ENCODE measurements around the gene IPO9. TPM values are rescaled to one million over a fixed set of nuclear protein-coding genes. Genes with fewer than 3 reads are reported as not detected.

IPO9 gene
- total and polyA plus RNA-seq, 2 of the 4 experiments (the other 2 are of a cell fraction): 14.0 to 23.4 TPM

- TF ChIP-seq USF2 (IDR thresholded peaks at IDR 0.05; ENCODE audit: low read depth, low read length): no peak
- no peak for TF ChIP-seq POLR2A (IDR thresholded peaks at IDR 0.05; ENCODE audit: low read depth, low read length)
These were observed 57.3 kb downstream of the IPO9 start (continued) for GRCh38 chr1:201886103-201886885.

- H2BK5ac ChIP-seq (ENCODE audit: low read depth, low read length, poor library complexity, severe bottlenecking): no peak overlapping the region
- ChIA-PET POLR2A (ENCODE audit: unreplicated experiment) (no interaction called here), CTCF (interaction anchor here (0.6 kb wide), 1 partner anchor 51 kb away, joined by 3 read pairs; no protein-coding TSS in a partner anchor)
- H3K27me3 ChIP-seq (ENCODE audit: control insufficient read depth, insufficient read depth, low read length): no peaks in the 10 kb centered on the region
- H4K5ac ChIP-seq (ENCODE audit: low read depth, low read length): no peak overlapping the region
- in situ Hi-C loops (cut with MboI; ENCODE audit: low sequenced_read_pairs) (no loop called here), dilution Hi-C loops (cut with HindIII; ENCODE audit: low sequenced_read_pairs, unreplicated experiment) (no loop called here), intact Hi-C loops (cut with micrococcal nuclease) (loop anchor here (10.0 kb wide), 1 partner anchor 228 kb away; no protein-coding TSS in a partner anchor)
- WGBS, 2 experiments (ENCODE audit: extremely low coverage in 2 of 2, insufficient read length in 1 of 2): 82% methylated on average over 3 of the region's 5 CpGs; no CpG with 5 or more reads in 1 of the 2 experiments
- H2AK9ac ChIP-seq (replicated peaks; ENCODE audit: low read depth, low read length, poor library complexity): no peak overlapping the region
- no peak overlapping the region for H3K4ac ChIP-seq (ENCODE audit: low read depth, low read length)
- H2AFZ ChIP-seq (replicated peaks; ENCODE audit: low read length, poor library complexity): peak overlapping the region; percentile 40
- peaks cover 37% of the 10 kb centered on the region for H3K9me1 ChIP-seq (ENCODE audit: insufficient read depth, low read length)
- no peak overlapping the region for H3K4me3 ChIP-seq (ENCODE audit: insufficient read depth, low read depth, low read length)
- H3K18ac ChIP-seq (ENCODE audit: low read depth, low read length): no peak overlapping the region
- no peak overlapping the region for H3K14ac ChIP-seq (replicated peaks; ENCODE audit: low read depth, low read length)
- H3K4me2 ChIP-seq (ENCODE audit: low read depth, low read length): no peak overlapping the region
- peaks cover 30% of the 10 kb centered on the region for H3K4me1 ChIP-seq (ENCODE audit: control insufficient read depth, insufficient read depth, low read length)
- DNase-seq (no peak), ATAC-seq (ENCODE audit: low read depth) (no peak)
- no peaks in the 10 kb centered on the region for H3K9me3 ChIP-seq (ENCODE audit: control insufficient read depth, insufficient read depth, low read length)
- no peak overlapping the region for H2BK120ac ChIP-seq (ENCODE audit: low read depth, low read length)
- no peak overlapping the region; the same call in 1 of the 2 replicates for H2BK20ac ChIP-seq (ENCODE audit: low read depth, low read length)
- no peak overlapping the region for H3K56ac ChIP-seq (ENCODE audit: extremely low read depth, insufficient read depth, low read length)
- no peak overlapping the region for H2BK15ac ChIP-seq (ENCODE audit: low read depth, low read length)
- H4K20me1 ChIP-seq (ENCODE audit: insufficient read depth, low read length): no peaks in the 10 kb centered on the region; the same call in 1 of the 2 replicates
- H3K36me3 ChIP-seq (ENCODE audit: control insufficient read depth, insufficient read depth, low read length): peaks cover 5% of the 10 kb centered on the region
- no peak overlapping the region for H3K23ac ChIP-seq (ENCODE audit: low read depth, low read length)
- H2AK5ac ChIP-seq (ENCODE audit: low read depth, low read length): peak overlapping the region; percentile 71; the same call in 1 of the 2 replicates
- BruUV-seq (replicated peaks): no TSS peak
- H3K79me1 ChIP-seq (ENCODE audit: low read depth in 1 of 2, low read length in 2 of 2): peaks cover 3 to 21% of the 10 kb centered on the region in 2 experiments; a peak in 3 of 4 replicates
- H4K8ac ChIP-seq (ENCODE audit: low read depth in 2 of 2, low read length in 2 of 2): no peak overlapping the region
- H3K9ac ChIP-seq (ENCODE audit: low read depth, low read length): no peak overlapping the region
- H3K27ac ChIP-seq (ENCODE audit: insufficient read depth, low read length): no peak overlapping the region
- no peak overlapping the region for H4K91ac ChIP-seq (ENCODE audit: insufficient read depth, low read depth, low read length)
- TF ChIP-seq RCOR1 (IDR thresholded peaks at IDR 0.05; ENCODE audit: insufficient replicate concordance, low read length): no peak
- TF ChIP-seq NFE2L2 (IDR thresholded peaks at IDR 0.05; ENCODE audit: low read depth, low read length): no peak
- no peak for TF ChIP-seq CTCF (conservative IDR thresholded peaks at IDR 0.05; ENCODE audit: low read depth, low read length)
- no peak for TF ChIP-seq FOS (IDR thresholded peaks at IDR 0.05; ENCODE audit: low read depth, low read length)
- no peak for TF ChIP-seq RFX5 (IDR thresholded peaks at IDR 0.05; ENCODE audit: low read depth, low read length)
- no peak for TF ChIP-seq SMC3 (IDR thresholded peaks at IDR 0.05; ENCODE audit: low read depth, low read length)
- no peak for TF ChIP-seq MAFK (IDR thresholded peaks at IDR 0.05; ENCODE audit: low read depth, low read length)
- TF ChIP-seq CEBPB (IDR thresholded peaks at IDR 0.05; ENCODE audit: low read depth, low read length): no peak
- no peak for TF ChIP-seq ELK1 (IDR thresholded peaks at IDR 0.05; ENCODE audit: borderline replicate concordance, low read depth, low read length)
These were observed 58.3 kb downstream of the IPO9 start for GRCh38 chr1:201887116-201887866.
